HG03280 (cell line): ENCODE measurements around the gene PTPN1.
A peak's percentile ranks its signal among the peaks of the same experiment; 100 is the strongest.
"Not testable (repeated sequence)": the region's sequence is repeated elsewhere in the genome, so short reads cannot be mapped to it uniquely, and the experiment has no call there.

Experiments used
- ATAC-seq: cut with Tn5 transposase; IDR thresholded peaks from one replicate; pipeline ENCODE4 v1.9.1; 2021; ENCODE audit warnings: mild to moderate bottlenecking, moderate library complexity; ENCODE audit not compliant: unreplicated experiment

PTPN1 gene

GRCh38 chr20:50527068-50527605 lies 17.0 kb downstream of the PTPN1 start:
- no peak for ATAC-seq

GRCh38 chr20:50528129-50528528 lies 17.9 kb downstream of the PTPN1 start:
- ATAC-seq, result no peak

GRCh38 chr20:50528804-50529351 lies 18.7 kb downstream of the PTPN1 start:
- ATAC-seq, result no peak

- no peak for ATAC-seq
Measured at GRCh38 chr20:50532221-50532620, 22.0 kb downstream of the PTPN1 start.

GRCh38 chr20:50533061-50533460 lies 22.9 kb downstream of the PTPN1 start:
- ATAC-seq, result no peak

- ATAC-seq, result no peak
Measured at GRCh38 chr20:50533464-50533863, 23.3 kb downstream of the PTPN1 start.

- no peak for ATAC-seq
Measured at GRCh38 chr20:50534567-50534966, 24.4 kb downstream of the PTPN1 start.

- no peak for ATAC-seq
Measured at GRCh38 chr20:50535162-50535561, 25.0 kb downstream of the PTPN1 start.

GRCh38 chr20:50536333-50536732 lies 26.1 kb downstream of the PTPN1 start:
- no peak for ATAC-seq

GRCh38 chr20:50537546-50538201 lies 27.5 kb downstream of the PTPN1 start:
- ATAC-seq, result no peak

GRCh38 chr20:50538276-50538675 lies 28.1 kb downstream of the PTPN1 start:
- ATAC-seq, result no peak

- ATAC-seq, result not testable (repeated sequence)
Measured at GRCh38 chr20:50539798-50540197, 29.6 kb downstream of the PTPN1 start.

- ATAC-seq, result no peak
Measured at GRCh38 chr20:50540620-50541605, 30.7 kb downstream of the PTPN1 start.

- no peak for ATAC-seq
Measured at GRCh38 chr20:50541606-50542041, 31.4 kb downstream of the PTPN1 start.

GRCh38 chr20:50543326-50543725 lies 33.1 kb downstream of the PTPN1 start:
- no peak for ATAC-seq

GRCh38 chr20:50545126-50545525 lies 34.9 kb downstream of the PTPN1 start:
- ATAC-seq, result no peak

GRCh38 chr20:50546729-50547314 lies 36.6 kb downstream of the PTPN1 start:
- ATAC-seq, result peak; percentile 44

GRCh38 chr20:50547964-50548363 lies 37.8 kb downstream of the PTPN1 start:
- ATAC-seq, result no peak

GRCh38 chr20:50548396-50548795 lies 38.2 kb downstream of the PTPN1 start:
- ATAC-seq, result no peak

GRCh38 chr20:50550531-50550930 lies 40.3 kb downstream of the PTPN1 start:
- ATAC-seq, result no peak

- ATAC-seq, result no peak
Measured at GRCh38 chr20:50551288-50551687, 41.1 kb downstream of the PTPN1 start.
